HepG2 (cell line): Measurements from ENCODE around the gene LGALS16. TPM values are rescaled to one million over a fixed set of nuclear protein-coding genes. Genes with fewer than 3 reads are reported as not detected.

Source experiments
- ATAC-seq: fragments of 200-7000 bp; cut with Tn5 transposase; 3 replicates; pipeline ENCODE4 v1.9.1; 2020; ENCODE audit warnings: mild to moderate bottlenecking, moderate library complexity
- BruUV-seq: library from RNA; stranded (reverse); fragments of 400-500 nt; replicated peaks from 2 replicates; lab custom pipeline; 2021; lab: Mats Ljungman, UMichigan
- CTCF ChIA-PET: fragments of 300-600 bp; formaldehyde crosslinking; extraction: SDS; loops from one replicate; lab custom pipeline; 2021; ENCODE audit warnings: low total read pairs, inconsistent platforms, low intra/inter-chr PET ratio; lab: Yijun Ruan, JAX
- POLR2A ChIA-PET: fragments of 350-600 bp; sonication (Branson Sonifier 250); formaldehyde crosslinking; loops from one replicate; lab custom pipeline; 2020; ENCODE audit warnings: antibody characterized with exemption, inconsistent platforms; lab: Yijun Ruan, JAX
- DNase-seq: peaks from one replicate; pipeline ENCODE4 v3.0.0-alpha.2; 2015; ENCODE audit warnings: low spot score
- FAIRE-seq: peaks from 3 replicates; lab custom pipeline; 2011; peaks lifted over from hg19 to GRCh38; lab: Jason Lieb, UNC
- H2AFZ ChIP-seq: one replicate; pipeline ENCODE4 v1.6.1; 2011; ENCODE audit warnings: low read length, inconsistent platforms
- H3K27ac ChIP-seq: fragments of 300-600 bp; 3 replicates; pipeline ENCODE4 v1.8.0; 2011; ENCODE audit warnings: mixed run types, mild to moderate bottlenecking, mixed read lengths, low read length, inconsistent platforms; ENCODE audit not compliant: insufficient read depth; ENCODE audit errors: extremely low read length
- H3K27me3 ChIP-seq, 2 experiments: fragments of 200-600 bp in 1 of 2; 2 replicates in 1 of 2; 3 replicates in 1 of 2; pipeline versions ENCODE4 v1.6.0 to v1.8.0; 2011; ENCODE audit warnings: low read length in 2 of 2, mild to moderate bottlenecking in 2 of 2, moderate library complexity in 2 of 2, inconsistent platforms in 1 of 2; ENCODE audit not compliant: insufficient read depth in 2 of 2, control insufficient read depth in 1 of 2
- H3K36me3 ChIP-seq, 2 experiments: fragments of 200-600 bp in 1 of 2; replicated peaks in 1 of 2; 2 replicates in 1 of 2; 3 replicates in 1 of 2; pipeline versions ENCODE4 v1.5.1 to v1.8.0; 2011; ENCODE audit warnings: low read length in 2 of 2, inconsistent platforms in 1 of 2; ENCODE audit not compliant: insufficient read depth in 2 of 2, control insufficient read depth in 1 of 2
- H3K4me1 ChIP-seq: 2 replicates; pipeline ENCODE4 v1.5.1; 2012; ENCODE audit warnings: low read length, inconsistent platforms; ENCODE audit not compliant: insufficient read depth
- H3K4me2 ChIP-seq: 2 replicates; pipeline ENCODE4 v1.6.0; 2011; ENCODE audit warnings: low read depth, low read length, inconsistent platforms
- H3K4me3 ChIP-seq, 3 experiments: fragments of 200-600 bp in 1 of 3; sonication (generic), shearing (Covaris generic) in 1 of 3; replicated peaks in 1 of 3; 2 replicates each; pipeline ENCODE4 v1.5.1; 2011 to 2016; ENCODE audit warnings: low read length in 3 of 3, inconsistent platforms in 2 of 3, low read depth in 2 of 3, mild to moderate bottlenecking in 2 of 3, control low read depth in 1 of 3, mixed read lengths in 1 of 3; ENCODE audit not compliant: insufficient read depth in 1 of 3
- H3K79me2 ChIP-seq: one replicate; pipeline ENCODE4 v1.6.1; 2011; ENCODE audit warnings: low read length, inconsistent platforms; ENCODE audit not compliant: insufficient read depth
- H3K9ac ChIP-seq: 2 replicates; pipeline ENCODE4 v1.6.0; 2011; ENCODE audit warnings: mild to moderate bottlenecking, low read depth, low read length, inconsistent platforms; ENCODE audit not compliant: insufficient read depth
- H3K9me3 ChIP-seq: 2 replicates; pipeline ENCODE4 v1.5.1; 2012; ENCODE audit warnings: mild to moderate bottlenecking, low read length
- H4K20me1 ChIP-seq: 2 replicates; pipeline ENCODE4 v1.6.0; 2011; ENCODE audit warnings: inconsistent platforms, mild to moderate bottlenecking, low read length, moderate library complexity; ENCODE audit not compliant: insufficient read depth
- GABPA ChIP-seq, 2 experiments: IDR thresholded peaks; 2 replicates each; pipeline ENCODE4 v1.6.1; 2011 to 2016; ENCODE audit warnings: low read depth in 2 of 2, low read length in 1 of 2, missing biosample characterization in 1 of 2, missing genetic modification characterization in 1 of 2
- GFI1 ChIP-seq: sonication (generic); formaldehyde crosslinking; IDR thresholded peaks from 2 replicates; pipeline ENCODE4 v1.5.0; 2020; ENCODE audit warnings: missing genetic modification reagents, mild to moderate bottlenecking, borderline replicate concordance
- LBX2 ChIP-seq: sonication (generic); formaldehyde crosslinking; IDR thresholded peaks from 2 replicates; pipeline ENCODE4 v1.5.0; 2020; ENCODE audit warnings: missing genetic modification reagents, mild to moderate bottlenecking, borderline replicate concordance
- LCORL ChIP-seq, 2 experiments: fragments of 450-650 bp in 1 of 2; sonication (generic) in 1 of 2; formaldehyde crosslinking in 1 of 2; IDR thresholded peaks; 2 replicates each; pipeline versions ENCODE4 v1.5.0 to v1.6.1; 2017 to 2020; ENCODE audit warnings: antibody characterized with exemption in 1 of 2, missing genetic modification reagents in 1 of 2
- SMAD3 ChIP-seq: sonication (generic); formaldehyde crosslinking; IDR thresholded peaks from 2 replicates; pipeline ENCODE4 v1.4.0; 2020; ENCODE audit warnings: missing genetic modification reagents
- ZFX ChIP-seq: sonication (generic); formaldehyde crosslinking; IDR thresholded peaks from 2 replicates; pipeline ENCODE4 v1.4.0; 2020; ENCODE audit warnings: mild to moderate bottlenecking, low read depth, missing genetic modification reagents, moderate library complexity
- WGBS: methylation state at CpG from one replicate; pipeline ENCODE4 v1.1.6; 2017; ENCODE audit warnings: low lambda C conversion rate; 5-methylcytosine and 5-hydroxymethylcytosine counted together
- in situ Hi-C: cut with HindIII; loops from 2 replicates; pipeline ENCODE4 v1.10.0; 2017; ENCODE audit warnings: low pct_unique_long_range_greater_than_20kb; ENCODE audit not compliant: extremely low pct_ligation_motif_present
- intact Hi-C: fragments of 100-400 bp; cut with micrococcal nuclease; formaldehyde crosslinking; loops from one replicate; pipeline ENCODE4 v1.10.0; 2022; ENCODE audit not compliant: unreplicated experiment
- polyA plus RNA-seq, 8 experiments: library from polyadenylated mRNA; depleted of rRNA in 3 of 8; stranded (reverse) in 7 of 8; unstranded in 1 of 8; fragments of >200 nt; fragmentation: Illumina TruSeq in 4 of 8; extraction: Trizol in 4 of 8; gene quantifications; 2 replicates each; pipeline versions ENCODE4 v1.2.1 to v1.2.3, GENCODE V29; 2011 to 2016; ENCODE audit warnings: low read depth in 4 of 8, missing spikeins in 1 of 8, mixed read lengths in 1 of 8; ENCODE audit not compliant: insufficient read depth in 1 of 8
- total RNA-seq, 5 experiments: library from RNA; depleted of rRNA; stranded (reverse); fragments of >200 nt; fragmentation: Illumina TruSeq; extraction: Trizol; gene quantifications; 2 replicates each; pipeline ENCODE4 v1.2.3, GENCODE V29; 2016; ENCODE audit warnings: low read depth in 1 of 5
- TF ChIP-seq, protein P1 (sequence below): sonication (generic); formaldehyde crosslinking; IDR thresholded peaks from 2 replicates; pipeline ENCODE4 v1.4.0; 2020; ENCODE audit warnings: missing genetic modification reagents
- TF ChIP-seq, protein P2 (sequence below): sonication (generic); formaldehyde crosslinking; IDR thresholded peaks from 2 replicates; pipeline ENCODE4 v1.5.1; 2020; ENCODE audit warnings: missing genetic modification reagents, mild to moderate bottlenecking, borderline replicate concordance

The LGALS16 gene
- total and polyA plus RNA-seq, 2 of the 13 experiments (the other 11 are each of a cell fraction or from before 2014, with no cell fraction given): not detected

DNA sequence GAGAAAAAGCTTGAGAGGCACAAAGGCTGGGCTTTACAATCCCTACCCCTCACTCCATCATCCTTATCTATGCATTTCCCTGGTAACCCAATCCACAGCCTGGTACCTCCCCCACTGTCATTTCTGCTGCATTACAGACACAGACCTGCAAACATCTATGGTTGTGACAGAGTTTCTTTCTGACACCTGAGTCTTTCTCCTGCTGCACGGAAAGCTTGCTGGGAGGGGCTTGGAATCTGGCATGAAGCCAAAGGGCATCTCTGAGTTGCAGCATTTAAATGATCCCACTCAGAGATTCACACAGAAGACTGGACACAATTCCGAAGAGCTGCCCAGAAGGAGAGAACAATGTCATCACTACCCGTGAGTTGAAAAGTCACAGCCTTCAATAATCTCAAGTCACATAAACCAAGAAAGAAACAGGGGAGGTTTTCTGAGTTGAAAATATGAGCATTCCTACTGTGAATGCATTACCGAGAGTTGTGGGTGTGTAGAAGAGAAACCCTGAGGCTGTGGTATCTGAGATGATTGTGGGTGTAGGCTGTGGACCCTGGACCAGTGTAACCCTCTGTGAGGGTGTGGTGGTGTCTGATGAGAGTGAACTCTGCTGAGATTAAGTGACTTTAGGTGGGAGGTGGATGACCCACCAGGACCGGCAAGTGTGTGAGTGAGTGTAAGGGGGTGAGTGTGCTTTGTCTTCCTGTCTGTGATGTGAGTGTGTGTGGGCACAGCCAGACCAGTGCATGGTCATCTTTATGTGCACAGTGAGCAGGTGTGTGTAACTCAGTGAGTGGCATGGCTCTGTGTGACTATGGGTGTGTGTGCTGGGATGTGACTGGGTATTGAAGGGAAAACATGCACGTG lies 48.7 kb downstream of the LGALS16 start, which contains the start of gene LGALS14:
TSS of gene LGALS14 (plus strand) at position 301 of the 864 bp plus-strand sequence. CDS start at position 349, 48 bp downstream.
- H3K9ac ChIP-seq: no peak within 1 kb of the TSS

DNA sequence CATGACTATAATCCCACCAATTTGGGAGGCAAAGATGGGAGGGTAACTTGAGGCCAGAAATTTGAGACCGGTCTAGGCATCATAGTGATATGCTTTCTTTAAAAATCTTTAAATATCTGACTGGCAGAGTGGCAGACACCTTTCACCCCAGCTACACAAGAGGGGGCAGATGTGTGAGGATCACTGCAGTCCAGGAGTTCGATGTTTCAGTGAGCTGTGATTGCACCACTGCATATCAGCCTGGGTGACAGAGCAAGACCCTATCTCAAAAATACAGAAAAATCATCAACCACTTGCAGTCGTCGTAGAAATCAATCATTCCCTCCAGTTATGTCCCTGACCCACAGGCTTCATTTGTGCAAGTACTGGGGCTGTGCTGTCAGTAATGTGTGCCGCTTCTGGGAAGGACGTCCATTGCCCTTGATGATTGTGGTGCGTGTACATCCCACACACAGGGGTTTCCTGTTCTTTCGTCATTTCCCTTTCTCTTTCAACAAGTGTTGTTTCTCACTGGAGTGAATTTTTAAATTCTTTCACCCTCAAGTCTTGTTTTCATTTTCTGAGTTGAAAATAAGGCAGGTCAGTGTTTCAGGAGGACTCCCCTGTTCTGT lies 50.0 kb downstream of the LGALS16 start:
- H3K4me1 ChIP-seq: peaks cover 15% of the 10 kb centered on the region
- H3K9ac ChIP-seq: no peak overlapping the region
- CTCF ChIA-PET: no interaction called here
- H3K4me3 ChIP-seq: no peak overlapping the region
- ATAC-seq: no peak
- no peak for TF ChIP-seq ZFX
- TF ChIP-seq, protein P1, sequence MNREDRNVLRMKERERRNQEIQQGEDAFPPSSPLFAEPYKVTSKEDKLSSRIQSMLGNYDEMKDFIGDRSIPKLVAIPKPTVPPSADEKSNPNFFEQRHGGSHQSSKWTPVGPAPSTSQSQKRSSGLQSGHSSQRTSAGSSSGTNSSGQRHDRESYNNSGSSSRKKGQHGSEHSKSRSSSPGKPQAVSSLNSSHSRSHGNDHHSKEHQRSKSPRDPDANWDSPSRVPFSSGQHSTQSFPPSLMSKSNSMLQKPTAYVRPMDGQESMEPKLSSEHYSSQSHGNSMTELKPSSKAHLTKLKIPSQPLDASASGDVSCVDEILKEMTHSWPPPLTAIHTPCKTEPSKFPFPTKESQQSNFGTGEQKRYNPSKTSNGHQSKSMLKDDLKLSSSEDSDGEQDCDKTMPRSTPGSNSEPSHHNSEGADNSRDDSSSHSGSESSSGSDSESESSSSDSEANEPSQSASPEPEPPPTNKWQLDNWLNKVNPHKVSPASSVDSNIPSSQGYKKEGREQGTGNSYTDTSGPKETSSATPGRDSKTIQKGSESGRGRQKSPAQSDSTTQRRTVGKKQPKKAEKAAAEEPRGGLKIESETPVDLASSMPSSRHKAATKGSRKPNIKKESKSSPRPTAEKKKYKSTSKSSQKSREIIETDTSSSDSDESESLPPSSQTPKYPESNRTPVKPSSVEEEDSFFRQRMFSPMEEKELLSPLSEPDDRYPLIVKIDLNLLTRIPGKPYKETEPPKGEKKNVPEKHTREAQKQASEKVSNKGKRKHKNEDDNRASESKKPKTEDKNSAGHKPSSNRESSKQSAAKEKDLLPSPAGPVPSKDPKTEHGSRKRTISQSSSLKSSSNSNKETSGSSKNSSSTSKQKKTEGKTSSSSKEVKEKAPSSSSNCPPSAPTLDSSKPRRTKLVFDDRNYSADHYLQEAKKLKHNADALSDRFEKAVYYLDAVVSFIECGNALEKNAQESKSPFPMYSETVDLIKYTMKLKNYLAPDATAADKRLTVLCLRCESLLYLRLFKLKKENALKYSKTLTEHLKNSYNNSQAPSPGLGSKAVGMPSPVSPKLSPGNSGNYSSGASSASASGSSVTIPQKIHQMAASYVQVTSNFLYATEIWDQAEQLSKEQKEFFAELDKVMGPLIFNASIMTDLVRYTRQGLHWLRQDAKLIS (CRISPR knock-in tag): no peak
- no peak for TF ChIP-seq GABPA (IDR thresholded peaks at IDR 0.05; ENCODE audit: low read depth, low read length)
- 0 out of 2 replicates have a peak, but pooled peaks have one; percentile 47 for TF ChIP-seq GABPA (CRISPR knock-in tag; IDR thresholded peaks at IDR 0.05; ENCODE audit: low read depth)
- TF ChIP-seq LBX2 (CRISPR knock-in tag): no peak
- no peak for TF ChIP-seq SMAD3 (CRISPR knock-in tag)
- intact Hi-C loops (no loop called here), in situ Hi-C loops (no loop called here)
- no TSS peak for BruUV-seq
- POLR2A ChIA-PET: no interaction called here
- H2AFZ ChIP-seq: no peak overlapping the region
- H3K79me2 ChIP-seq: no peaks in the 10 kb centered on the region
- H3K27me3 ChIP-seq: peaks cover 0 to 2% of the 10 kb centered on the region in 2 experiments; a peak in 2 of 5 replicates
- DNase-seq: no peak
- no peaks in the 10 kb centered on the region for H3K36me3 ChIP-seq
- no peak overlapping the region for H3K27ac ChIP-seq
- FAIRE-seq: no peak
- H4K20me1 ChIP-seq: no peaks in the 10 kb centered on the region
- no peak overlapping the region for H3K4me2 ChIP-seq
- no peaks in the 10 kb centered on the region for H3K9me3 ChIP-seq
- WGBS: 30% methylated on average over 7 of the region's 8 CpGs

More for the DNA sequence above, 48.7 kb downstream of the LGALS16 start, which contains the start of gene LGALS14:
- TF ChIP-seq LCORL (IDR thresholded peaks at IDR 0.05) (0 out of 2 replicates have a peak, but pooled peaks have one; percentile 47), LCORL (CRISPR knock-in tag; IDR thresholded peaks at IDR 0.05) (no peak), GFI1 (CRISPR knock-in tag) (no peak)
- TF ChIP-seq, protein P2, sequence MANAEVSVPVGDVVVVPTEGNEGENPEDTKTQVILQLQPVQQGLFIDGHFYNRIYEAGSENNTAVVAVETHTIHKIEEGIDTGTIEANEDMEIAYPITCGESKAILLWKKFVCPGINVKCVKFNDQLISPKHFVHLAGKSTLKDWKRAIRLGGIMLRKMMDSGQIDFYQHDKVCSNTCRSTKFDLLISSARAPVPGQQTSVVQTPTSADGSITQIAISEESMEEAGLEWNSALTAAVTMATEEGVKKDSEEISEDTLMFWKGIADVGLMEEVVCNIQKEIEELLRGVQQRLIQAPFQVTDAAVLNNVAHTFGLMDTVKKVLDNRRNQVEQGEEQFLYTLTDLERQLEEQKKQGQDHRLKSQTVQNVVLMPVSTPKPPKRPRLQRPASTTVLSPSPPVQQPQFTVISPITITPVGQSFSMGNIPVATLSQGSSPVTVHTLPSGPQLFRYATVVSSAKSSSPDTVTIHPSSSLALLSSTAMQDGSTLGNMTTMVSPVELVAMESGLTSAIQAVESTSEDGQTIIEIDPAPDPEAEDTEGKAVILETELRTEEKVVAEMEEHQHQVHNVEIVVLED: no peak
- no TSS peak for BruUV-seq
- DNase-seq: no peak
- intact Hi-C loops: no loop called here
- Histone ChIP-seq H3K4me2 (no peak within 1 kb of the TSS), H3K27ac (no peak within 1 kb of the TSS), H3K27me3 (peaks cover 0 to 2% of the 10 kb centered on the region in 2 experiments; a peak in 2 of 5 replicates), H3K9me3 (no peaks in the 10 kb centered on the region), H4K20me1 (no peaks in the 10 kb centered on the region), H3K4me3 (no peak within 1 kb of the TSS), H3K4me1 (peaks cover 15% of the 10 kb centered on the region), H3K36me3 (no peaks in the 10 kb centered on the region), H3K79me2 (no peaks in the 10 kb centered on the region), H2AFZ (no peak within 1 kb of the TSS)
- ChIA-PET CTCF (no interaction called here), POLR2A (no interaction called here)
- 22% methylated on average over 6 of the region's 6 CpGs for WGBS
- FAIRE-seq: no peak
- in situ Hi-C loops: no loop called here
- no peak for ATAC-seq
